ENCODE measurements around the gene METTL22. TPM values are rescaled to one million over a fixed set of nuclear protein-coding genes. Genes with fewer than 3 reads are reported as not detected.

The METTL22 gene
- total and polyA plus RNA-seq, 2 donors from 2014 or later: 12.0 to 26.2 TPM

- TF ChIP-seq, protein P1, sequence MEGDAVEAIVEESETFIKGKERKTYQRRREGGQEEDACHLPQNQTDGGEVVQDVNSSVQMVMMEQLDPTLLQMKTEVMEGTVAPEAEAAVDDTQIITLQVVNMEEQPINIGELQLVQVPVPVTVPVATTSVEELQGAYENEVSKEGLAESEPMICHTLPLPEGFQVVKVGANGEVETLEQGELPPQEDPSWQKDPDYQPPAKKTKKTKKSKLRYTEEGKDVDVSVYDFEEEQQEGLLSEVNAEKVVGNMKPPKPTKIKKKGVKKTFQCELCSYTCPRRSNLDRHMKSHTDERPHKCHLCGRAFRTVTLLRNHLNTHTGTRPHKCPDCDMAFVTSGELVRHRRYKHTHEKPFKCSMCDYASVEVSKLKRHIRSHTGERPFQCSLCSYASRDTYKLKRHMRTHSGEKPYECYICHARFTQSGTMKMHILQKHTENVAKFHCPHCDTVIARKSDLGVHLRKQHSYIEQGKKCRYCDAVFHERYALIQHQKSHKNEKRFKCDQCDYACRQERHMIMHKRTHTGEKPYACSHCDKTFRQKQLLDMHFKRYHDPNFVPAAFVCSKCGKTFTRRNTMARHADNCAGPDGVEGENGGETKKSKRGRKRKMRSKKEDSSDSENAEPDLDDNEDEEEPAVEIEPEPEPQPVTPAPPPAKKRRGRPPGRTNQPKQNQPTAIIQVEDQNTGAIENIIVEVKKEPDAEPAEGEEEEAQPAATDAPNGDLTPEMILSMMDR (IDR thresholded peaks at IDR 0.05; ENCODE audit: borderline replicate concordance, extremely low read depth, insufficient read depth): no peak
- H3K27me3 ChIP-seq (ENCODE audit: control insufficient read depth, insufficient read depth, low read length): no peaks in the 10 kb centered on the region
- no peak overlapping the region for H3K27ac ChIP-seq (ENCODE audit: low read depth in 2 of 2, low read length in 2 of 2)
- no peaks in the 10 kb centered on the region for H3K9me3 ChIP-seq (ENCODE audit: control insufficient read depth in 2 of 3, insufficient read depth in 1 of 3, low read length in 3 of 3)
- peaks cover 16 to 54% (median 42%) of the 10 kb centered on the region in 3 donors for H3K36me3 ChIP-seq (ENCODE audit: control insufficient read depth in 2 of 3, insufficient read depth in 3 of 3, low read length in 3 of 3)
- no peak for FAIRE-seq
- no peak overlapping the region for H3K4me3 ChIP-seq (ENCODE audit: low read length in 3 of 3)
- H3K4me1 ChIP-seq (ENCODE audit: control insufficient read depth in 2 of 3, insufficient read depth in 2 of 3, low read depth in 1 of 3, low read length in 3 of 3): peaks cover 0 to 3% (median 0%) of the 10 kb centered on the region in 3 donors
- DNase-seq: peak in 1 of 5 donors; percentile 13
- intact Hi-C loops (cut with DNase I): no loop called here
- H3K9ac ChIP-seq (ENCODE audit: low read length in 3 of 3): no peak overlapping the region
Observed at GRCh38 chr16:8644211-8645140, 23.0 kb downstream of the METTL22 start.

DNA sequence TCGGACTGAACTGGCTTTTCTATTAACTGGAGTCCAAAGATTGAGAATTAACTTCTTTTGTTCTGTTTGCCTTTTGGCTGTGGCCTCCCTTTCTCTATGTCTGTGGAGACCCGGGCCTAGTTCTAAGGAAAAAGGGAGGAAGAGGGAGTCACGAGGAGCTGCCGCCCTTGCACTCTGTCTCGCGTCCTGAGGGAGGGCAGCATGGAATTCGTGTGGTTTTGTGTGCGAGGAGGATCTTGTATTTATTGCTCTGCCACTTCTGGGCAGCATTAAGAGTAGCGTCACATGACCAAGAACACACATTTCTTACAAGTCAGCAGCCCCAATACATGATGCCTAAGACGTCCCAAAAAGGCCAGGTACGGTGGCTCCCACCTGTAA lies 23.6 kb downstream of the METTL22 start:
- Histone ChIP-seq H3K9me3 (ENCODE audit: control insufficient read depth in 2 of 3, insufficient read depth in 1 of 3, low read length in 3 of 3) (no peaks in the 10 kb centered on the region), H3K4me3 (ENCODE audit: low read length in 3 of 3) (no peak overlapping the region), H3K36me3 (ENCODE audit: control insufficient read depth in 2 of 3, insufficient read depth in 3 of 3, low read length in 3 of 3) (peaks cover 13 to 49% (median 38%) of the 10 kb centered on the region in 3 donors), H3K4me1 (ENCODE audit: control insufficient read depth in 2 of 3, insufficient read depth in 2 of 3, low read depth in 1 of 3, low read length in 3 of 3) (peaks cover 0 to 3% (median 0%) of the 10 kb centered on the region in 3 donors), H3K27ac (ENCODE audit: low read depth in 2 of 2, low read length in 2 of 2) (no peak overlapping the region), H3K27me3 (ENCODE audit: control insufficient read depth, insufficient read depth, low read length) (no peaks in the 10 kb centered on the region), H3K9ac (ENCODE audit: low read length in 3 of 3) (no peak overlapping the region)
- intact Hi-C loops (cut with DNase I): no loop called here
- TF ChIP-seq, protein P1 (IDR thresholded peaks at IDR 0.05; ENCODE audit: borderline replicate concordance, extremely low read depth, insufficient read depth): no peak
- DNase-seq (no peak), FAIRE-seq (no peak)

- FAIRE-seq: no peak
- no peak for DNase-seq
- intact Hi-C loops (cut with DNase I): no loop called here
- TF ChIP-seq, protein P1 (IDR thresholded peaks at IDR 0.05; ENCODE audit: borderline replicate concordance, extremely low read depth, insufficient read depth): no peak
- Histone ChIP-seq H3K27ac (ENCODE audit: low read depth in 2 of 2, low read length in 2 of 2) (no peak overlapping the region), H3K9me3 (ENCODE audit: control insufficient read depth in 2 of 3, insufficient read depth in 1 of 3, low read length in 3 of 3) (no peaks in the 10 kb centered on the region), H3K9ac (ENCODE audit: low read length in 3 of 3) (no peak overlapping the region), H3K4me1 (ENCODE audit: control insufficient read depth in 2 of 3, insufficient read depth in 2 of 3, low read depth in 1 of 3, low read length in 3 of 3) (peaks cover 0 to 3% (median 0%) of the 10 kb centered on the region in 3 donors), H3K4me3 (ENCODE audit: low read length in 3 of 3) (no peak overlapping the region), H3K36me3 (ENCODE audit: control insufficient read depth in 2 of 3, insufficient read depth in 3 of 3, low read length in 3 of 3) (peaks cover 13 to 49% (median 37%) of the 10 kb centered on the region in 3 donors), H3K27me3 (ENCODE audit: control insufficient read depth, insufficient read depth, low read length) (no peaks in the 10 kb centered on the region)
Observed at GRCh38 chr16:8645831-8646230, 24.3 kb downstream of the METTL22 start.
